HG02678 (cell line): ENCODE data around the gene CDYL2.

ENCODE experiments used
- ATAC-seq: cut with Tn5 transposase; IDR thresholded peaks from one replicate; pipeline ENCODE4 v1.9.1; 2021; ENCODE audit warnings: mild to moderate bottlenecking, moderate library complexity; ENCODE audit not compliant: unreplicated experiment

The CDYL2 gene

DNA sequence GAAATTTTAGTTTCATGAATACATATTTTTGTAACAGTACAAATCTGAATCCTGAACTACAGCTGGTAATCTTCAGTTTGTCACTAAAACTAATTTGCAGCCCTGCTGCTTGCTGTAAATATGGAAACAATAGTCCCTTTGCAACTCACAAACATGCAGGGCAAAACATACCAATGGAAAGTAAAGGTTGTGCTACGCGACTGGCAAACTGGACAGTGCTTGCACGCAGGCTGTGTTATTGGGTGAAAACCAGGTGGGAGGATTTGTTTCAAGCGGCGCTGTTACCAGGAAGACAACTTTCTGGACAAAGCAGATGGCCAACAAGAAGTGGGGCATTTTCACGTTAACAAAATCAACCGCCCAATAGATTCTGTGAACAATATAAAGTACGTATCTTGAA lies 93.5 kb downstream of the CDYL2 start:
- no peak for ATAC-seq

DNA sequence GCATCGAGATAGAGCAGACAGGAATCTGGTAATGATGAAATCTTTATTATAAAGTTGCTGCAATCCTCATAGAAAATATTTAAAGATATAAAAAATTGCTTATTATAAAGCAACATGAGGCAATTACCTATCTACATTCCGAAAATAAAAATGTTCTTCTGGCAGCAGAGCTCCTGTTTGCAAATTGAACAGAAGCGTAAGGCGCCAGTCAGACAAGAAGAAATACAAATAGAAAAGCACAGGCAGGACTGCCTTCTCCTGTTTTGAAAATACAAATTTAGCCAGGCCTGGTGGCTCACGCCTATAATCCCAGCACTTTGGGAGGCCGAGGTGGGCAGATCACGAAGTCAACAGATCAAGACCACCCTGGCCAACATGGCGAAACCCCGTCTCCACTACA lies 95.6 kb downstream of the CDYL2 start:
- no peak for ATAC-seq

DNA sequence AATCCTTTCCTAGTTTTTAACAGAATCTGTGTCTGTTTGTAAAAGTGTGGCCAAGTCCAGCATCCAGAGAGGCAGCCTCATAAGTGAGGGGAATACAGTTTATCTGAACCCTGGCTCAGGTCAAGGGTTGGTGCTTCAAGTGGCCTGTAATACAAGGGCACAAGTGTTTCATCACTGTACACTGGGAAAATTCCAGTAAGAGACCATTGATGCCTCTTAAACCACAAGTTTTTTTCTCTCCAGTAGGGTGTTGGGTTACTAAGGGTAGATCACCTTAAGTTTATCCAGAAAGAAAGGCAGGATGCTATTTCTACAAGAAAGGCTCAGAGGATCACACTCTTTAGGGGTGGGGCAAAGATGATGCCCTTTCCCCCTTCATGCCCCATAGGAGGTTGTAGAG lies 96.7 kb downstream of the CDYL2 start:
- ATAC-seq, result no peak

- ATAC-seq, result no peak
Measured at GRCh38 chr16:80705596-80705995, 98.8 kb downstream of the CDYL2 start.

- ATAC-seq, result no peak
Measured at GRCh38 chr16:80704751-80705505, 99.5 kb downstream of the CDYL2 start.

DNA sequence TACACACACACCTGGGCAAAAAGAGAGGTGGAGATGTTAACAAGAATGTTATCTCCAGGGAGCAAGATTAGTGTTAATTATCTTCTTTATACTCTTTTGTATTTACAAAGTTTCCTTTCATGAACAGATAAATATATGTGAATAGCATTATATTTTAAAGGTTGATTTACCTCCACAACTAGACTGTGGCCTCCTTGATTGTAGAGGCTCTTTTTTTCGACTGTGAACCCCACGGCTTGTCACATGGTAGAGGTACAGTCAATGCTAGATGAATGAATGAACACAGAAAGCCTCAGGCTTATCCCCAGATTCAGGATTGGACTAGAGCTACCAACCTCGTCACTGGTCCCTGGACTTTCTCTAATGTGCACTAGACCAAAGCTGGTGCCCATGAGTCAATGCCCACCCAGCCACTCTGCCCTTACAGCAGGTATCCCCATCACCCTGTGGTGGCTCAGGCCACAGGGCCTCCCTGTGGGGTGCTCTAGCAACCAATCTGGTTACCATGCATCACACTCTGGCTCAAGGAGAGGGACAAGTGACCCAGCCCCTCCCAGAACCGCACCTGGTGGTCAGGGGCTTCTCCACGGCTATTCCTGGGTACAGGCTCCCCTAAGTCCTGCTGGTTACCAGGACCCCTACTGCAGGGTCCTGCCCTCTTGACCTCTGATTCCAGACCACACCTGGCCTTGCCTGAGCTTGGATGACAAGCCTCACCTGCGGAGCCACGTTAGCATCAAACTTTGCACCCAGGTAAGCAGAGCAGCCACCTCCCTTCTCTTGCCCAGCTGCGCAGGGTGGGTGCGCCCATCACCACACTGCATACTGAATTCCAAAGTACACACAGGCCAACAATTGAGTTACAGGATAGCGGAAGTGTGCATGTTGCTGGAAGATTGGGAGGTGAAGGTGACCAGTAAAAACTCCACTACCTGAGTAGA lies 101.0 kb downstream of the CDYL2 start:
- no peak for ATAC-seq

DNA sequence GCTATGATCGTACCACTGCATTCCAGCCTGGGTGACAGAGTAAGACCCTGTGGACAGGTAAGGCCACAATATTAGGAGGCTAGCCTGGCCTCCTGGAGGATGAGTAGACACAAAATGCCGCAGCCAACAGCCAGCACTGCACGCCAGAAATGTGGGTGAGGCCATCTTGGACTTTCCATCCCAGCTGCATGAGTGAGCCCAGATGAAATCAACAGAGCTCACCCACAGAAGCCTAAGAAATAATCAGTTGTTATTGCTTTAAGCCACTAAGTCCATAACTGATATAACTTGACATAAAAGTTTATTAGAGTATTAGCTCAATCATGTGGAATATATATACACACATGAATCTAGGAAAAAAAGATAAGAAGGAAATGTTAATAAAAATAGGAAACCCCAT lies 101.7 kb downstream of the CDYL2 start:
- ATAC-seq, result no peak

DNA sequence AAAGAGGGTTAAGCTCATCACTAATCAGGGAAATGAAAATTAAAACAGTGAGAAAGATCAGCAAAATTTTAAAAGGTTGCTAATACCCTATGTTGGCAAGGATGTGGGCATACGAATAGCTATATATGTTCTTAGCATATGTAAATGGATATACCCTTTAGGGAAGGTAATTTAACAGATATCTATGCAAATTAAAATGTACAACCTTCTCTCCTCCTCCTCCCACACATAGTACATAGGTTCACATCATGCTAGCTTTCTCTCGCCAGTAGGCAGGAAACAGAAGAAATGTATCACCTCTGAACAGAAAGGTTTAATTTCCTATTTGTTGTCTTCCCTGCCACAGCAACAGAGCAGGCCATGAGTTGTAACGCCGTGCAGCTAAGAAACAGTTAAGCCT lies 103.8 kb downstream of the CDYL2 start:
- no peak for ATAC-seq

DNA sequence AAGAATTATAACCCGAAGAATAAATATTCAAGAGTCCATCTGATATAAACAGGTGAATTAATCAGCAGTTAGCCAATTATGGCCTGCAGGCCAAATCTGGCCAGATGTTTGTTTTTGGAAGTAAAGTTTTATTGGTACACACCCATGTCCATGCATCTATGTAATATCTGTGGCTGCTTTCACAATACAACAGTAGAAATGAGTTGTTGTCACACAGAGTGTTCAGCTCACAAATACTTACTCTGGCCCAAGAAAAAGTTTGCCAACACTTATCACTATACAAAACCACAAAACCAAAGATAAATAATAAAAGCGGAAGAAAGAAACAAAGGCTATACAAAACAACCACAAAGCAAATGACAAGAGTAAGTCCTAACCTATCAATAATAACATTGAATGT lies 109.4 kb downstream of the CDYL2 start:
- no peak for ATAC-seq

DNA sequence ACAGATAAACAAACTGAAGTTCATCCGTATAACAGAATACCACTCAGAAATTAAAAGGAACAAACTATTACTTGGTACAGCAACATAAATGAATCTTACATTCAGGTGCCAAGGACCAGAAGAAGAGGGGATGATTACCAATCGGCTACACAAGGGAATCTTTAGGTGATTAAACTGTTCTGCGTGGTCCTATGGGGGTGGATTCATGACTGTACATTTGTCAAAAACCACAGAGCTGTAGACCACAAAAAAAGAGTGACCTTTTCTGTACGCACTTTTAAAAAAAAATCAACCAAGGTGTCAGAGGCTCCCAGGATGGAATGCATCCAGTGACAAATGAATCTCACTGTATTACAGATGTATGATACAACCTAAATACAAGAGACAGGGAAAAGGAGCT lies 110.8 kb downstream of the CDYL2 start:
- no peak for ATAC-seq

GRCh38 chr16:80692270-80692669 lies 112.1 kb downstream of the CDYL2 start:
- ATAC-seq, result no peak

DNA sequence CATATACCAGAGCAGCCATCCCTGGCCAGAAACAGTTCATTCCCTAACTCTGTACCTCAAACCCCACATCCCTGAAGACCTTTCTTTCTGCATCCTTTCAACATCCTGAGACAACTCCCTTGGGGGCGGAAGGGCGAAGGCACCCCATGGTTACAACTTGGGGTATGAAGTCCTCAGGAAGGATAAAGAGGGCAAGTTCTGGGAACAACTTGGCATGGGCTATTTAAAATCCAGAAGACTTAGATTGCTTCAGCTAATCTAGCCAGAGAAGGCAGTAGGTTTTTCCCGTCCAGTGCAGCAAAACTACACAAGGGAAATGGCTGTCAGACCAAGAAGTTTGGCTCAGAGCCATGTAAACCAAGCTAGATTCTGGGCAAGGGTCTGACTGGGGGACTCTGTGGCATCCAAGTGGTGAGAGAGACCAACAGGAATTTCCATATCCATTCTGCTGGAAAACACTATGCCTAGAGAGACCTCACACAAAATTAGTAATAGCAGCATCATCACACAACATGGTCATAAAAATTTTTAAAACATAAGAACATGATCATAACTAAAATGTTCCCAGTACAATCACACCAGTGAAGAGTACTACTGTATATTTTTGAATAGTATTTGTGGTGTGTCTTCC lies 113.2 kb downstream of the CDYL2 start:
- ATAC-seq, result no peak

DNA sequence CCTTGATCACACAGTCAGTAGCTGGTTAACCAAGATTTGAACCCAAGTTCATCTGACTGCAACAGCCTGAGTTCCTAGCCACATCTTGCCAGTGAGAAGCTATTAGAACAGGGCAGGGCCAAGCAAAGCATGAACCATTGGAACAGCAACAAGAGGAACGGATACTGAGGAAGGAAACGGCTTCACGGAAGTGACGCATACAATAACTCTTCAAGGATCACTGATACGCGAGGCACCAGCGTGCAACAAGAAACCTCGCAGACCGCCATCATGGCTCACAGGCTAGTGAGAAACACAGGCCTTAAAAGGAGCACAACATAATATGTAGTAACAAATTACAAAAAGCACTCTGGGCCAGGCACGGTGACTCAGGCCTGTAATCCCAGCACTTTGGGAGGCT lies 114.9 kb downstream of the CDYL2 start:
- ATAC-seq, result no peak

DNA sequence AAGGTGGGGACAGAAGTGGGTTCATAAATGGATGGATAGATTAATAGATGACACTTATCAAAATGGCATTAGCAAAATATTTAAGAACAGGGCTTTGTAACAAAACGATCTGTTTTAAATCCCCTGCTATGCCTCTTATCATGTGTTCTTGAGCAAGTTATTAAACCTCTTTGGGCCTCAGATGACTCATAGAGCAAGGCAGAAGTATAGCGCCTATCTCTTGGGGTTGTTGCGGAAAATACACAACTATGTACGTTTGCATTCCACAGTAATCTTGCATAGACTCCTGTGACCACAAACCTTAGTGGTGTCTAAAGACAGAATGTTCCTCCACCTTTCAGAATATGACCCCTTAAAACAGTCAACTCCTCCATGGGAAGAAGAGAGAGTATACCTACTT lies 116.8 kb downstream of the CDYL2 start:
- ATAC-seq, result no peak

DNA sequence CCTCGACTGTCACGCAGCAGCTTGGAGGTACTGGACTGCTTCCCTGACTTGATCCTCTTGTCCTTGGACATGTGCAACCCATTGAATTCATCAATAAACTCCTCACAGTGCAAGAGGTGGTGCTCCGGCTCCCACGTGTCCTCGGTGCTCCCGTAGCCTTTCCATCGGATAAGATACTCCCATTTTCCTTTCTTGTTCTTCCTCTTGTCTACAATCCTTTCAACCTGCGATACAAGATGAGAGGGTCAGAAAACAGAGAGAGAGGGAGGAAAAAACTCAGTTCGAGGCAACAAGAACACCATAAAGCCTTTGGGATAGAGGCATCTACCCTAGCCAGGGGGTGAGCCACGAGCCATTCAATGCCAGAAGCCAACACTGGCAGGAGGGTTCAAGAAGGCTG lies 119.5 kb downstream of the CDYL2 start:
- ATAC-seq, result no peak

DNA sequence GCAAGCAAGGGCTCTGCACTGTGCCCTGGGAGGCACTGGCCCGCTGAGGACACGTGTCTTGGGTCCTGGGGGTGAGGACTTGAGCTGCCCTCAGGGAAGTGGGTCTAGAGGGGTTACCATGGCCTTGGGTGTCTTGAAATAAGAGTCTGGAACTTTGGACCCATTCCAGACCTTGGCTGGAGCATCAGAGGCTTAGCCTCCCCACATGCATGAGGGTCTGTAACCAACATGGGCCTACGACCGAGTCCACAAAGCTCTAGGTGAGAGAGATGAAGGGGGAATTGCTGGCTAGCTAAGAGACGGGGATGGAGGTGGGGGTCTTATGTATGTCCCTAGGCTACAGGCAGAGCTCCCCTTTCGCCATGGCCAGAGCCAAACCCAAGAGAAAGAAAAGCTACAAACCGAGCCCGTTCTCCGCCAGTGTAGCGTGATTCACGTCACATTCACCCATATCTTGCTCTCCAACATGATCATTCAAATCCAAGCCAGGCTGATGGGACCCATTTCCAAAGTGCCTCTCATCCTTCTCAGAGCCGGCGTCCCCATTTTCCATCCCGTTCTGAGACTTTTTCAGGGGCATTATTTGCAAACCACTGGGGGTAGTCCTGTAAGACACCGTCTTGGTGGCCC lies 120.1 kb downstream of the CDYL2 start:
- ATAC-seq, result no peak

GRCh38 chr16:80683646-80684045 lies 120.8 kb downstream of the CDYL2 start:
- ATAC-seq, result no peak

DNA sequence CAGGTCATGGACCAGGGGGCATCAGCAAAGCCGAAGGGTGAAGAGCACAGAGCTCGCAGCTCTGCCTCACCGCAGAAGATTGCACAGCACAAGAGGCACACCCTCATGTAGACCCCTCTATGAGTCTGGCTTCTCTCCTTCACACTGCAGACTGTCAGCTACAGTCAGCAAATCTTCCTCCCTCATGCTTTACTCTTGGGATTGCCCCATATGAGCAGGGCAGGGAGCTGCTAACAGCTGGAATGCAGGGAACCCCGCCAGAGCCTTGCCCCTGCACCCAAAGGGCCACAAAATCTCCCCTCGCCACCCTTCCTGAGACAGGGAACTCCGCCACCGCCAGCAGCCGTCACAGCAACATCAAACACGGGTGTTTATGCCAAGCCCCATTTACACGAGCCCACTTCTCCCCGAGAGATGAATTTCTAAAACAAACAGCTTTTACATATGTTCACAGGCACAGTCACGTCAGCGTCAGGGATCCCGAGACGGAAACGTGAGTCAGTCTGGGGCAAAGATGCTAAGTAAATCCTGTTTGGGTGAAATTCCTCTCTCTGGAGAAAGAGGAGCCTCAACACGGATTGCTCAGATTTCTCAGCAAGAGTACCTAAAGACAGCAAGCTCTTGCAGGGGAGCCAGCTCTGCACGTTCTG lies 121.9 kb downstream of the CDYL2 start:
- ATAC-seq, result no peak

DNA sequence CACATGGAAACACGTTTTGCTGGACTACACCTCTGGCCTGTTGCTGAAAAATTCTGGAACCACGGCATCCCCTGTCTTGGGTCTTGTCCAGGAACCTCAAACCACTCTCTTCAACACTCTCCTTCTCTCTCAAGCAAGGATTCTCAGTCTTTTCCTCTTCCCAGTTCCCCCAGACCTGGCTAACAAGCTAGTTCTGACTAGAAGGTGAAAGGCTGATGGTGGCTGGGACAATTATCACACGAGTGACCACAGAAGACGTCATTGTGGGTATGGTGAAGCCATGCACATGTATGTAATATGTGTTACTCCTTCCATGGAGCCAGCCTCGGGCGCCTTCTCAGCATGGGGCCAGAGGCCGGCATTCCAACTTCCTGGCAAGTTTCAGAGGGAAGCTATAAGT lies 123.0 kb downstream of the CDYL2 start:
- ATAC-seq, result no peak

DNA sequence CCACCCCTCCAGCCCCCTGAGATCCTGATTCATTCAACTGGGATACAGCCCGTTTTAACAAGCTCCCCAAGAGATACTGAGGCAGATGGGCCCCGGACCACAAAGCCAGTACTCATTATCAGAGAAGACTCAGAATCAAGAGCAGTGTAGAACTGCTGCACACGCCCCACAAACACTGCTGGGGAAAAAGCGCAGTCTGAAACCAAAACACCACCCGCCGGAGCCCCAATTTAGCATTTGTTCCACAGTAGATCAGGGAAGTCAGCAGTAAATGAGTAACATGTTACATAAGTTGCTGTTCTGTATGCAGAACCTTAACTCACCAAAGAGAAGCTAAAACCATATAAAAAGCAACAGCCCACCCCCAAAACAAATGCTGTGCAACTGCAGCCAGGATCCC lies 123.6 kb downstream of the CDYL2 start:
- peak; percentile 53 for ATAC-seq

- ATAC-seq, result no peak
Measured at GRCh38 chr16:80680046-80680445, 124.4 kb downstream of the CDYL2 start.
